Liver (tissue), 9 donors: Measurements from ENCODE around the gene ZNF587. TPM values are rescaled to one million over a fixed set of nuclear protein-coding genes. Genes with fewer than 3 reads are reported as not detected.

Source experiments
- DNase-seq: peaks from one replicate; pipeline ENCODE4 v3.0.0-alpha.2; 2017; ENCODE audit warnings: low spot score
- H3K27ac ChIP-seq, 2 donors: one replicate each; pipeline ENCODE4 v1.7.0; 2013; ENCODE audit warnings: inconsistent platforms in 2 of 2, low read length in 2 of 2, control low read depth in 1 of 2, low read depth in 1 of 2, mild to moderate bottlenecking in 1 of 2
- H3K27me3 ChIP-seq, 4 donors: one replicate each; pipeline versions ENCODE4 v1.6.1 to v1.7.0; 2013; ENCODE audit warnings: low read length in 3 of 4, inconsistent platforms in 1 of 4, mild to moderate bottlenecking in 1 of 4, moderate library complexity in 1 of 4; ENCODE audit not compliant: control insufficient read depth in 4 of 4, insufficient read depth in 4 of 4
- H3K36me3 ChIP-seq, 4 donors: one replicate each; pipeline versions ENCODE4 v1.6.1 to v1.7.0; 2013; ENCODE audit warnings: low read length in 3 of 4, mild to moderate bottlenecking in 3 of 4, low read depth in 1 of 4, moderate library complexity in 1 of 4; ENCODE audit not compliant: control insufficient read depth in 4 of 4, insufficient read depth in 3 of 4
- H3K4me1 ChIP-seq, 4 donors: one replicate each; pipeline versions ENCODE4 v1.6.1 to v1.7.0; 2013; ENCODE audit warnings: low read length in 3 of 4, mild to moderate bottlenecking in 3 of 4, moderate library complexity in 1 of 4; ENCODE audit not compliant: control insufficient read depth in 4 of 4, insufficient read depth in 4 of 4
- H3K4me3 ChIP-seq, 3 donors: one replicate each; pipeline versions ENCODE4 v1.6.1 to v1.7.0; 2013; ENCODE audit warnings: low read length in 3 of 3, control low read depth in 1 of 3, low read depth in 1 of 3, mild to moderate bottlenecking in 1 of 3
- H3K9ac ChIP-seq, 2 donors: one replicate each; pipeline ENCODE4 v1.7.0; 2013; ENCODE audit warnings: low read length in 2 of 2, mild to moderate bottlenecking in 2 of 2, moderate library complexity in 2 of 2, control low read depth in 1 of 2, low read depth in 1 of 2
- H3K9me3 ChIP-seq, 4 donors: one replicate each; pipeline versions ENCODE4 v1.6.1 to v1.7.0; 2013; ENCODE audit warnings: low read length in 3 of 4; ENCODE audit not compliant: control insufficient read depth in 4 of 4
- GABPA ChIP-seq, 2 donors: IDR thresholded peaks in 1 of 2; conservative IDR thresholded peaks in 1 of 2; 2 replicates each; pipeline ENCODE4 v1.6.1; 2016; ENCODE audit warnings: antibody characterized with exemption in 2 of 2, mild to moderate bottlenecking in 1 of 2, moderate library complexity in 1 of 2
- HNF4G ChIP-seq: IDR thresholded peaks from 2 replicates; pipeline ENCODE4 v1.6.1; 2016; ENCODE audit warnings: antibody characterized with exemption
- JUND ChIP-seq, 2 donors: IDR thresholded peaks; 2 replicates each; pipeline ENCODE4 v1.6.1; 2016; ENCODE audit warnings: antibody characterized with exemption in 2 of 2
- NR2F2 ChIP-seq: IDR thresholded peaks from 2 replicates; pipeline ENCODE4 v1.6.1; 2016; ENCODE audit warnings: antibody characterized with exemption
- RAD21 ChIP-seq, 2 donors: IDR thresholded peaks; 2 replicates each; pipeline ENCODE4 v1.6.1; 2016; ENCODE audit warnings: antibody characterized with exemption in 2 of 2, mild to moderate bottlenecking in 2 of 2
- REST ChIP-seq: IDR thresholded peaks from 2 replicates; pipeline ENCODE4 v1.6.1; 2016; ENCODE audit warnings: antibody characterized with exemption, mild to moderate bottlenecking
- TAF1 ChIP-seq: conservative IDR thresholded peaks from 2 replicates; pipeline ENCODE4 v1.6.1; 2016; ENCODE audit warnings: antibody characterized with exemption, mild to moderate bottlenecking
- YY1 ChIP-seq: IDR thresholded peaks from 2 replicates; pipeline ENCODE4 v1.6.1; 2016; ENCODE audit warnings: antibody characterized with exemption, mild to moderate bottlenecking
- WGBS: extraction: QIAGEN DNeasy Blood & Tissue Kit; methylation state at CpG from one replicate; pipeline ENCODE4 v1.1.7; 2013; 5-methylcytosine and 5-hydroxymethylcytosine counted together
- polyA plus RNA-seq, 2 donors: library from polyadenylated mRNA; stranded (reverse) in 1 of 2; unstranded in 1 of 2; fragments of 200-250 nt in 1 of 2; fragments of >200 nt in 1 of 2; fragmentation: Nextera tagmentation in 1 of 2; extraction: Ambion mirVana in 1 of 2; gene quantifications; one replicate each; pipeline versions ENCODE4 v1.2.1 to v1.2.3, GENCODE V29; 2013 to 2015
- total RNA-seq, 2 donors: library from RNA; depleted of rRNA; stranded (reverse); fragments of >200 nt; gene quantifications; one replicate each; pipeline ENCODE4 v1.2.3, GENCODE V29; 2014
- TF ChIP-seq, protein P1 (sequence below): IDR thresholded peaks from 2 replicates; pipeline ENCODE4 v1.6.1; 2016; ENCODE audit warnings: antibody characterized with exemption
- TF ChIP-seq, protein P2 (sequence below): IDR thresholded peaks from 2 replicates; pipeline ENCODE4 v1.6.1; 2016; ENCODE audit warnings: antibody characterized with exemption
- donor health status: healthy.
- donor health status: healthy.
- donor health status: healthy.
- donor health status: healthy.
- donor health status: healthy.

ZNF587 gene
- total and polyA plus RNA-seq, 4 donors: 2.7 to 27.8 (median 9.2) TPM

- Histone ChIP-seq H3K9ac (no peak overlapping the region), H3K4me3 (no peak overlapping the region), H3K4me1 (peaks cover 3 to 33% (median 16%) of the 10 kb centered on the region in 4 donors), H3K9me3 (no peaks in the 10 kb centered on the region), H3K27me3 (no peaks in the 10 kb centered on the region), H3K27ac (no peak overlapping the region), H3K36me3 (peaks cover 0 to 5% (median 0%) of the 10 kb centered on the region in 4 donors)
- TF ChIP-seq YY1: no peak
- WGBS: 94% methylated on average over 7 of the region's 7 CpGs
- no peak for DNase-seq
These were observed 33.0 kb upstream of the ZNF587 start for GRCh38 chr19:57816652-57817051.

DNA sequence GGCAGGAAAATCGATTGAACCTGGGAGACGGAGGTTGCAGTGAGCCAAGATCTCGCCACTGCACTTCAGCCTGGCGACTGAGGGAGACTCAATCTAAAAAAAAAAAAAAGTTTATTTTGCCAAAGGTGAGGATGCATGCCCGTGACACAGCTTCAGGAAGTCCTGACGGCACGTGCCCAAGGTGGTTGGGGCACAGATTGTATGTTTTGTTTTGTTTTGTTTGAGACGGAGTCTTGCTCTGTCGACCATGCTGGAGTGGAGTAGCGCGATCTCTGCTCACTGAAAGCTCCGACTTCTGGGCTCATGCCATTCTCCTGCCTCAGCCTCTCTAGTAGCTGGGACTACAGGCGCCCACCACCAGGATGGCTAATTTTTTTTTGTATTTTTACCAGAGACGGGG lies 31.7 kb upstream of the ZNF587 start:
- TF ChIP-seq, protein P1, sequence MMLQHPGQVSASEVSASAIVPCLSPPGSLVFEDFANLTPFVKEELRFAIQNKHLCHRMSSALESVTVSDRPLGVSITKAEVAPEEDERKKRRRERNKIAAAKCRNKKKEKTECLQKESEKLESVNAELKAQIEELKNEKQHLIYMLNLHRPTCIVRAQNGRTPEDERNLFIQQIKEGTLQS: no peak
- TF ChIP-seq NR2F2 (no peak), GABPA (IDR thresholded peaks at IDR 0.05 in 1 of 2, conservative IDR thresholded peaks at IDR 0.05 in 1 of 2) (no peak), HNF4G (no peak), TAF1 (no peak), RAD21 (IDR thresholded peaks at IDR 0.05) (no peak), JUND (IDR thresholded peaks at IDR 0.05) (no peak), REST (no peak)
- TF ChIP-seq, protein P2, sequence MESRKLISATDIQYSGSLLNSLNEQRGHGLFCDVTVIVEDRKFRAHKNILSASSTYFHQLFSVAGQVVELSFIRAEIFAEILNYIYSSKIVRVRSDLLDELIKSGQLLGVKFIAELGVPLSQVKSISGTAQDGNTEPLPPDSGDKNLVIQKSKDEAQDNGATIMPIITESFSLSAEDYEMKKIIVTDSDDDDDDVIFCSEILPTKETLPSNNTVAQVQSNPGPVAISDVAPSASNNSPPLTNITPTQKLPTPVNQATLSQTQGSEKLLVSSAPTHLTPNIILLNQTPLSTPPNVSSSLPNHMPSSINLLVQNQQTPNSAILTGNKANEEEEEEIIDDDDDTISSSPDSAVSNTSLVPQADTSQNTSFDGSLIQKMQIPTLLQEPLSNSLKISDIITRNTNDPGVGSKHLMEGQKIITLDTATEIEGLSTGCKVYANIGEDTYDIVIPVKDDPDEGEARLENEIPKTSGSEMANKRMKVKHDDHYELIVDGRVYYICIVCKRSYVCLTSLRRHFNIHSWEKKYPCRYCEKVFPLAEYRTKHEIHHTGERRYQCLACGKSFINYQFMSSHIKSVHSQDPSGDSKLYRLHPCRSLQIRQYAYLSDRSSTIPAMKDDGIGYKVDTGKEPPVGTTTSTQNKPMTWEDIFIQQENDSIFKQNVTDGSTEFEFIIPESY: no peak
- no peaks in the 10 kb centered on the region for H3K9me3 ChIP-seq
- no peak overlapping the region for H3K9ac ChIP-seq
- no peaks in the 10 kb centered on the region for H3K27me3 ChIP-seq
- peaks cover 5 to 28% (median 18%) of the 10 kb centered on the region in 4 donors for H3K4me1 ChIP-seq
- H3K4me3 ChIP-seq: no peak overlapping the region
- H3K36me3 ChIP-seq: no peaks in the 10 kb centered on the region
- H3K27ac ChIP-seq: no peak overlapping the region
- 96% methylated on average over 14 of the region's 14 CpGs for whole genome bisulfite sequencing
- DNase-seq: no peak

DNA sequence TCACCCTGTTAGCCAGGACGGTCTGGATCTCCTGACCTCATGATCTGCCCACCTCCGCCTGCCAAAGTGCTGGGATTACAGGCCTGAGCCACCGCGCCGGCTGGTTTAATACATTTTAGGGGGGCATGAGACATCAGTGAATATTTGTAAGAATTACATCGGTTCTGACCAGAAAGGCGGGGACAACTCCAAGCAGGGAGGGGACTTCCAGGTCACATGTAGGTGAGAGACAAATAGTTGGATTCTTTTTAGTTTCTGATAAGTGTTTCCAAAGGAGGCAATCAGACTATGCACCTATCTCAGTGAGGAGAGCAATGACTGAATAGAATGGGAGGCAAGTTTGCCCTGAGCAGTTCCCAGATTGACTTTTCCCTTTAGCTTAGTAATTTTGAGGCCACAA lies 31.3 kb upstream of the ZNF587 start:
- H3K4me1 ChIP-seq: peaks cover 3 to 26% (median 18%) of the 10 kb centered on the region in 4 donors
- TF ChIP-seq RAD21 (IDR thresholded peaks at IDR 0.05) (no peak), REST (no peak), YY1 (no peak)
- TF ChIP-seq, protein P1: no peak
- no peak for DNase-seq
- no peak overlapping the region for H3K9ac ChIP-seq
- no peaks in the 10 kb centered on the region for H3K27me3 ChIP-seq
- H3K9me3 ChIP-seq: no peaks in the 10 kb centered on the region
- H3K36me3 ChIP-seq: no peaks in the 10 kb centered on the region
- H3K4me3 ChIP-seq: no peak overlapping the region
- H3K27ac ChIP-seq: no peak overlapping the region
- 92% methylated on average over 7 of the region's 7 CpGs for WGBS
